Skeletal muscle tissue (tissue), 4 donors: ENCODE measurements around the gene SAMM50. TPM values are rescaled to one million over a fixed set of nuclear protein-coding genes. Genes with fewer than 3 reads are reported as not detected.
A peak's percentile ranks its signal among the peaks of the same experiment; 100 is the strongest.

Experiments
- H3K27ac ChIP-seq: one replicate; pipeline ENCODE4 v1.7.0; 2013; ENCODE audit warnings: mild to moderate bottlenecking, low read depth, low read length, inconsistent platforms
- H3K27me3 ChIP-seq, 3 donors: one replicate each; pipeline ENCODE4 v1.7.0; 2013; ENCODE audit warnings: low read length in 3 of 3; ENCODE audit not compliant: control insufficient read depth in 3 of 3, insufficient read depth in 3 of 3
- H3K36me3 ChIP-seq, 3 donors: one replicate each; pipeline ENCODE4 v1.7.0; 2013; ENCODE audit warnings: low read length in 3 of 3; ENCODE audit not compliant: control insufficient read depth in 3 of 3, insufficient read depth in 3 of 3
- H3K4me1 ChIP-seq, 3 donors: one replicate each; pipeline ENCODE4 v1.7.0; 2013; ENCODE audit warnings: low read length in 3 of 3, mild to moderate bottlenecking in 3 of 3; ENCODE audit not compliant: control insufficient read depth in 3 of 3, insufficient read depth in 3 of 3
- H3K4me3 ChIP-seq, 3 donors: one replicate each; pipeline ENCODE4 v1.7.0; 2013; ENCODE audit warnings: low read length in 3 of 3
- H3K9ac ChIP-seq, 3 donors: one replicate each; pipeline ENCODE4 v1.7.0; 2013; ENCODE audit warnings: low read length in 3 of 3, mild to moderate bottlenecking in 3 of 3, moderate library complexity in 2 of 3, low read depth in 1 of 3
- H3K9me3 ChIP-seq, 3 donors: one replicate each; pipeline ENCODE4 v1.7.0; 2013; ENCODE audit warnings: low read length in 3 of 3; ENCODE audit not compliant: control insufficient read depth in 3 of 3
- total RNA-seq: library from RNA; depleted of rRNA; stranded (reverse); fragments of >200 nt; gene quantifications from one replicate; pipeline ENCODE4 v1.2.3, GENCODE V29; 2014
- donor health status: Osteomylitis.

SAMM50 gene
- total RNA-seq, 1 donor from 2014 or later, result 59.5 TPM

DNA sequence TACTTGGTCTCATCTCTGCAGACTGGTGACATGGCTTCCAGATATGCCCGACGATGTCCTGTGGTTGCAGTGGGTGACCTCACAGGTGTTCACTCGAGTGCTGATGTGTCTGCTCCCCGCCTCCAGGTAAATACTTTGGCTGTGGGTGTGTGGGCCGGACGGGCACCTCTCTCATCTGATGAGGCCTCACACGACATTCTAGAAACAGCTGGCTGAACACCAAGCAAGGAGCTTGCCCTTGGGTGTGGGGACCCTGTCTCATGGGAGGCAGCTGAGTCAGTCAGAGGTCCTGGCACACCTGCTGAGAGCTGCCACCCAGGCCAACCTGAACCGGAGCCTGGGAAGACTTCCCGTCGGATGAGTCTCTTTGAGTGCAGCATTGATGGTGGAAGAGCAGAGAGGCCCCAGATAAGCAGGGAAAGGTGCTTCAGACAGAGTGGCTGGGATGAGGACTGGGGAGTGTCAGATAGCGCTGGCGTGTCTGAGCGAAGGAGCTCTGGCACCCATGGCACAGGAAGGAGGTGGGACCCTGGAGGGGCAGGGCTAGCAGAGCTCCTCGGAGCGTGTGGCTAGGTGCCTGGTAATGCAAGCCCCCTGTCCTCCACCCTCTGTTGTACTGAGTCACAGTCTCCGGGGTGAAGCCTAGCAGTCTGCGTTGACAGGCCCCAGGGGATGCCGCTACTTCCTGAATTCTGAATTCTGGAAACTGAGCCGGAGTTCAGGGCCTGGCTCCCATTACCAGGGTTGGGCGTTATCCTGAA, 10.4 kb upstream of the SAMM50 start:
- H3K36me3 ChIP-seq, result no peaks in the 10 kb centered on the region
- no peak overlapping the region for H3K4me3 ChIP-seq
- no peak overlapping the region for H3K27ac ChIP-seq
- H3K9ac ChIP-seq, result no peak overlapping the region
- peaks cover 0 to 3% (median 0%) of the 10 kb centered on the region in 3 donors for H3K27me3 ChIP-seq
- H3K9me3 ChIP-seq, result no peaks in the 10 kb centered on the region
- peaks cover 0 to 2% (median 0%) of the 10 kb centered on the region in 3 donors for H3K4me1 ChIP-seq

DNA sequence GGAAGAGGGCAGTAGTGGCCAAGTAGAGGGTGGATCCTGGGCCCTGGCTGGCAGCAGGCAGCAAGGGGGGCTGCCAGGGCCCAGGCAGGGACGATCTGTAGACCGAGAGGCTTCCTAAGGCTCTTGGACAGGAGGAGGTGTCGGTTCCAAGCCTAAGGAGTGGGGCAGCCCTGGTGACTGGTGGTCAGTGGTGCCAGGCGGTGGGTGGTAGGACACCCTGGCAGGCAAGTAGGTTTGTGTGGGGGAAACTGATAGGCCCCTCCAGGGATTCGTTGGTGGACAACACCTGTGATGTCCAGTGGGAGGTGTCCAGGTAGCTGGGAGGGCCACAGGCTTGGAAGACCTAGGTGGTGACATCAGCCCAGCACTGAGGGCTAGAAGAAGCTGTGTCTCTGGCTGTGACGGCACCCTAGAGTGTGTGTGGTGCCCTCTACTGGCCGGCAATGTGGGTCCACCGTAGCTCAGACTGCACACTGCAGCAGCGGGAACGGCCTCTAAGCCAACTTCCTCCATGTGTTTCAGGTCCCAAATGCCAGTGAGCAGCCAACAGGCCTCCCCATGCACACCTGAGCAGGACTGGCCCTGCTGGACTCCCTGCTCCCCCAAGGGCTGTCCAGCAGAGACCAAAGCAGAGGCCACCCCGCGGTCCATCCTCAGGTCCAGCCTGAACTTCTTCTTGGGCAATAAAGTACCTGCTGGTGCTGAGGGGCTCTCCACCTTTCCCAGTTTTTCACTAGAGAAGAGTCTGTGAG, 9.4 kb upstream of the SAMM50 start:
- Histone ChIP-seq H3K36me3 (no peaks in the 10 kb centered on the region), H3K27me3 (peaks cover 0 to 3% (median 0%) of the 10 kb centered on the region in 3 donors), H3K9me3 (no peaks in the 10 kb centered on the region), H3K4me3 (no peak overlapping the region), H3K4me1 (peaks cover 0 to 2% (median 0%) of the 10 kb centered on the region in 3 donors), H3K27ac (no peak overlapping the region), H3K9ac (no peak overlapping the region)

DNA sequence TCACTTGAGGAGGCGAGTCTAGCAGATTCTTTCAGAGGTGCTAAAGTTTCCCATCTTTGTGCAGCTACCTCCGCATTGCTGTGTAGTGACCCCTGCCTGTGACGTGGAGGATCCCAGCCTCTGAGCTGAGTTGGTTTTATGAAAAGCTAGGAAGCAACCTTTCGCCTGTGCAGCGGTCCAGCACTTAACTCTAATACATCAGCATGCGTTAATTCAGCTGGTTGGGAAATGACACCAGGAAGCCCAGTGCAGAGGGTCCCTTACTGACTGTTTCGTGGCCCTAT, 8.9 kb upstream of the SAMM50 start:
- peaks cover 0 to 3% (median 0%) of the 10 kb centered on the region in 3 donors for H3K27me3 ChIP-seq
- no peak overlapping the region for H3K27ac ChIP-seq
- H3K4me3 ChIP-seq, result no peak overlapping the region
- peaks cover 0 to 2% (median 0%) of the 10 kb centered on the region in 3 donors for H3K4me1 ChIP-seq
- H3K9ac ChIP-seq, result no peak overlapping the region
- H3K9me3 ChIP-seq, result no peaks in the 10 kb centered on the region
- no peaks in the 10 kb centered on the region for H3K36me3 ChIP-seq

GRCh38 chr22:43948836-43949406, 6.3 kb upstream of the SAMM50 start:
- Histone ChIP-seq H3K9me3 (no peaks in the 10 kb centered on the region), H3K4me1 (peaks cover 0 to 2% (median 0%) of the 10 kb centered on the region in 3 donors), H3K27me3 (peaks cover 0 to 3% (median 0%) of the 10 kb centered on the region in 3 donors), H3K4me3 (no peak overlapping the region), H3K36me3 (no peaks in the 10 kb centered on the region), H3K9ac (no peak overlapping the region), H3K27ac (no peak overlapping the region)

- no peak overlapping the region for H3K27ac ChIP-seq
- H3K36me3 ChIP-seq, result no peaks in the 10 kb centered on the region
- no peaks in the 10 kb centered on the region for H3K27me3 ChIP-seq
- H3K4me1 ChIP-seq, result peaks cover 13 to 21% (median 13%) of the 10 kb centered on the region in 3 donors
- no peaks in the 10 kb centered on the region for H3K9me3 ChIP-seq
- H3K9ac ChIP-seq, result no peak overlapping the region
- no peak overlapping the region for H3K4me3 ChIP-seq
These were observed 3.9 kb upstream of the SAMM50 start for GRCh38 chr22:43951391-43951790.

GRCh38 chr22:43951966-43952365, 3.3 kb upstream of the SAMM50 start:
- Histone ChIP-seq H3K4me3 (no peak overlapping the region), H3K27ac (no peak overlapping the region), H3K9me3 (no peaks in the 10 kb centered on the region), H3K4me1 (peaks cover 18 to 27% (median 18%) of the 10 kb centered on the region in 3 donors), H3K27me3 (no peaks in the 10 kb centered on the region), H3K36me3 (no peaks in the 10 kb centered on the region), H3K9ac (no peak overlapping the region)

DNA sequence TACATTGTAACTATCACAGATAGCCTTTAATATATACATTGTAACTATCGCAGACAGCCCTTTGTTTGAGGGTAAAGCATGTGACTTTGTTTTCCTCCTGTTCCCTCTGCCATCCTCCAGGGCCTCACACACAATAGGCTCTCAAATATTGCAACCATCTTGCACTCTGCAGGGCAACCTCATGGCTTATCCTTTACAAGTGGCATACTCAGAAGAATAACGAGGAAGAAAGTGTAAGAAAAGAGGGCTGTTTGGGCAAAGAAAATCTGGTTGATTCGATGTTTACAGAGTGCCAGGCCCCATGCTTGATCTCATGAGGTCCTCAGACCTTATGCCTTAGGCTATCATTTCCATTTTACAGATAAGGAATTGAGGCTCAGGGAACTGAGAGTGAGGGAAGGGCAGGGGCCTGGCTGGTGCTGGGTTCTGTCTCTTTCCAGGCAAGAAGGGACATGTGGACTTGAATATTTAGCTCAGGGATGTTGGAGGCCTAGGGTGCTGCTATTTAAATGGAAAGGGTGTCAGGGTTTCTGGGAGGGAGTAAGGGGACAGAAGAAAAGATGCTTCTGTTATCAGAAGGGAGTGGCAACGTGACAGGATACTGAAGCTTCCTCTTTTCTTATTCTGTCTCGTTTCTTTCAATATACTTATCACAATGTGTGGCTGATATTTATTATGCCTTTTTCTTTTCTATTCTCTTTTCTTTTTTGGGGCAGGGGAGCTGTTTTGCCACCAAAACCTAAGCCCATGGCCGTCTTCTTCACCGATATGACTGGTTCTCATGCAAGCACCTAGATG, 1.1 kb upstream of the SAMM50 start:
- Histone ChIP-seq H3K4me3 (peak overlapping the region; percentile 97 to 99 (median 98)), H3K9me3 (no peaks in the 10 kb centered on the region), H3K27me3 (no peaks in the 10 kb centered on the region), H3K36me3 (no peaks in the 10 kb centered on the region), H3K4me1 (peaks cover 27 to 40% (median 28%) of the 10 kb centered on the region in 3 donors), H3K9ac (peak overlapping the region; percentile 91 to 97 (median 92)), H3K27ac (peak overlapping the region; percentile 86)

- peaks cover 28 to 46% (median 32%) of the 10 kb centered on the region in 3 donors for H3K4me1 ChIP-seq
- H3K27ac ChIP-seq, result peak overlapping the region; percentile 86
- peak overlapping the region; percentile 91 to 97 (median 92) for H3K9ac ChIP-seq
- H3K36me3 ChIP-seq, result no peaks in the 10 kb centered on the region
- H3K4me3 ChIP-seq, result peak overlapping the region; percentile 97 to 99 (median 98)
- H3K27me3 ChIP-seq, result no peaks in the 10 kb centered on the region
- no peaks in the 10 kb centered on the region for H3K9me3 ChIP-seq
These were observed 891 bp downstream of the SAMM50 start for GRCh38 chr22:43955883-43956782.
